GM21360 (cell line): ENCODE results near the gene VAPB.

Source experiments
- ATAC-seq: cut with Tn5 transposase; IDR thresholded peaks from one replicate; pipeline ENCODE4 v1.9.1; 2021; ENCODE audit warnings: mild to moderate bottlenecking, moderate library complexity; ENCODE audit not compliant: unreplicated experiment

VAPB gene

GRCh38 chr20:58433759-58434158 lies 44.7 kb downstream of the VAPB start:
- ATAC-seq, result no peak

- ATAC-seq, result no peak
Measured at GRCh38 chr20:58434326-58434725, 45.3 kb downstream of the VAPB start.

- ATAC-seq, result no peak
Measured at GRCh38 chr20:58435237-58435636, 46.2 kb downstream of the VAPB start.

GRCh38 chr20:58436868-58437645 lies 48.0 kb downstream of the VAPB start:
- ATAC-seq, result no peak

GRCh38 chr20:58438970-58439808 lies 50.2 kb downstream of the VAPB start:
- no peak for ATAC-seq

- no peak for ATAC-seq
Measured at GRCh38 chr20:58440021-58440767, 51.2 kb downstream of the VAPB start.

- no peak for ATAC-seq
Measured at GRCh38 chr20:58441723-58442122, 52.7 kb downstream of the VAPB start.

- ATAC-seq, result no peak
Measured at GRCh38 chr20:58444746-58445255, 55.8 kb downstream of the VAPB start.

- ATAC-seq, result no peak
Measured at GRCh38 chr20:58446264-58446959, 57.4 kb downstream of the VAPB start.

- ATAC-seq, result no peak
Measured at GRCh38 chr20:58446960-58447265, 57.9 kb downstream of the VAPB start.

- no peak for ATAC-seq
Measured at GRCh38 chr20:58447511-58448391, 58.7 kb downstream of the VAPB start.

GRCh38 chr20:58448958-58449357 lies 59.9 kb downstream of the VAPB start:
- no peak for ATAC-seq

GRCh38 chr20:58449681-58450221 lies 60.7 kb downstream of the VAPB start:
- no peak for ATAC-seq

- peak; percentile 61 for ATAC-seq
Measured at GRCh38 chr20:58450254-58450653, 61.2 kb downstream of the VAPB start.

GRCh38 chr20:58452667-58453255 lies 63.7 kb downstream of the VAPB start:
- ATAC-seq, result no peak

GRCh38 chr20:58453391-58453790 lies 64.4 kb downstream of the VAPB start:
- ATAC-seq, result no peak

GRCh38 chr20:58454460-58454859 lies 65.4 kb downstream of the VAPB start:
- ATAC-seq, result no peak

GRCh38 chr20:58457083-58457695 lies 68.2 kb downstream of the VAPB start:
- no peak for ATAC-seq
